Measurements from ENCODE around the gene ZNF491.
A peak's percentile ranks its signal among the peaks of the same experiment; 100 is the strongest.
"Not testable (repeated sequence)": the region's sequence is repeated elsewhere in the genome, so short reads cannot be mapped to it uniquely, and the experiment has no call there.

Gene ZNF491

DNA sequence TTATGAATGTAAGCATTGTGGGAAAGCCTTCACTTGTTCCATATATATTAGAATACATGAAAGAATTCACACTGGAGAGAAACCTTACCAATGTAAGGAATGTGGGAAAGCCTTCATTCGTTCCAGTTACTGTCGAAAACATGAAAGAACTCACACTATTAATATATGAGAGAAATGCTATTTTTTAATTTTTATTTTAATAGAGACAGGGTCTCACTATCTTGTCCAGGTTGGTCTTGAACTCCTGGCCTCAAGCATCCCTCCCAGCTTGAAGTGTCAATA is 8.7 kb downstream of the ZNF491 start:
- no peak for DNase-seq

DNA sequence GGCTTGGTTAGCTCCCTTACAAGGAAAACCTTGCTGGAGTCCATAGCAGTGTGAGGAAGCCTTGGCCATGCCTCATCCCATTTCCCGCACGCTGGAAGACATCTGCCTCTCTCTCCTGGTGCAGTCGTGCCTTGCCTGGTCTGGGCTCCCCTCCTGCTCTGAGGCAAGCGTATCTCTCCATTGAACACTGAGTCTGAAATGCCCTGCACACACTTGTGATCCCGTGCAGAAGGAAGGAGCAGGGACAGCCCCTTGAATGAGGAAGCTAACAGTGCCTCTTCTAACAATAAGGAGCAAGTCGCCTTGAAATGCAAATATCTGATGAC is 15.3 kb downstream of the ZNF491 start:
- no peak for DNase-seq

DNA sequence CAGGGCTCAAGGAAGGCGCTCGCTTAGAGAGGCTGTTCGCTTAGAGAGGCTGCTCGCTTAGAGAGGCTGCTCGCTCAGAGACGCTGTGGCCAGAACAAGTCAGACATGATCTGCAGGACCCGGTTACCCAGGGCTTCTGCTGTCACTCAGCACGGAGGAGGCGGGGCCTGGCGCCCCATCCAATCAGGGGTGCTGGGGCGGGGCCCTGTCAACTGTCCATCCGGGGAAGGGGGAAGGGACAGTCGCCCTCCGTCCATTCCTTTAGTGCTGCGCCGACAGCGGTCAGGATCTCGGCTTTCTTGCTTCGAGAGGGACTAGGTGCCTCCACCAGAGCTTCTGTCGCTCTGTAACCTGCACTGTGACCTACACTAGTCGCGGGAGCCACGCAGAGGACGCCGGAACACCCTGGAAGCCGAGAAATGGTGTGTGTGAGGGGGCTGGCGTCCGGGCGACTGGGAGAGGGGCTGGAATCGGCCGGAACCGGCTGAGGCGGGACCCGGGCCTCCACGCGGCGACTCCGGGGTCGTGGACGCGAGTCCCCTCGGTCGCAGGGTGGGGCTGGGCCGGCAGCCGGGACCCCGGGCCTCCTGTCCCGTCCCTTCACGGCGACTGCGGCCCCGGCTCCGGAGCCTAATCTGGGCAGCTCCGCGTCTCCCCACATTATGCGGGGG is 15.8 kb downstream of the ZNF491 start, which contains the start of gene ZNF440:
ZNF440 (plus strand) TSS at position 245 of the 671 bp plus-strand sequence; CDS start at position 420, 175 bp downstream.
- peak; percentile 84 to 87 for DNase-seq

DNA sequence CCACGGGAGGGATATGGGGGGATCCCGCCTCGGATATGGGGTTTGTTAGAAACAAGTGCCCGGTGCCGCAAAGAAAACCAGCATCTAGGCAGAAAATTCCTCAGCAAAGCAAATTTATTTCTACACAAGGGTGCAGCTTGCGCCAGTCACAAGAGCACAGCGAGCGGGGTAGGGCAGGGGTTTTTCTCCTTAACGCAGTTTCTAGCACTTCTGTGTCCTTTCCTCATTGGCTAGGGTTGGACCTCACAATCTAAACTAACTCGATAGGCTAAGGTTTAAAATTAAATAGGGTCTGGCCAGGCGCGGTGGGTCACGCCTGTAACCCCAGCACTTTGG is 16.3 kb downstream of the ZNF491 start:
- no peak for DNase-seq

DNA sequence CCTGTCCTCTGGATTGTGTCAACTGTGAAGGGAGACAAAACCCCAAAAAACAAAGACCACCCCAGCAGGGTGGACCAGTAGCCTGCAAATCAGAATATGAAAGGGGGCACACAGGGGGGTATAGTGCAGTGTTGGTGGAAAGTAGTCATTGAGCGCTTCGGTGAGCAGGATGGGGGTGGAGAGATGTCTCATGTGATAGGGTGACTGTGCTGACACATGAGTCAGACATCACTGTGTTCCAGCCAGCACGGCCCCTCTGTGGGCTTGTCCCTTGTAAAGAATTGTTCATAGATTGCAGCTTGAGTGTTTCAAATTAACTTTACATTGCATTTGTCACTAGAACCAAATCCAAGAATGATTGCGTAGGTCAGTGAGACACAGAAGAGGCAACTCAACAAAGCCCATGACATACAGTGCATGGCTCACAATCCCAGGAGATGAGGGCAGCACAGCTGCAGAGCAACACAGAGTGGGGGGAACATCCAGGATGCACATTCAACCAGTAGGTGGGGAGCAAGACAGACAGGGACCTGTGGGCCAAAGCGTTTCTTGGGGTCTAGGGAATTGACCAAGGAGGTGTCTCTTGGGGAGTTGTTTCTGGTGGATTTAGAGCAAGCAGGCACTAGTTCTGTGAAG is 23.3 kb downstream of the ZNF491 start:
- no peak for DNase-seq

DNA sequence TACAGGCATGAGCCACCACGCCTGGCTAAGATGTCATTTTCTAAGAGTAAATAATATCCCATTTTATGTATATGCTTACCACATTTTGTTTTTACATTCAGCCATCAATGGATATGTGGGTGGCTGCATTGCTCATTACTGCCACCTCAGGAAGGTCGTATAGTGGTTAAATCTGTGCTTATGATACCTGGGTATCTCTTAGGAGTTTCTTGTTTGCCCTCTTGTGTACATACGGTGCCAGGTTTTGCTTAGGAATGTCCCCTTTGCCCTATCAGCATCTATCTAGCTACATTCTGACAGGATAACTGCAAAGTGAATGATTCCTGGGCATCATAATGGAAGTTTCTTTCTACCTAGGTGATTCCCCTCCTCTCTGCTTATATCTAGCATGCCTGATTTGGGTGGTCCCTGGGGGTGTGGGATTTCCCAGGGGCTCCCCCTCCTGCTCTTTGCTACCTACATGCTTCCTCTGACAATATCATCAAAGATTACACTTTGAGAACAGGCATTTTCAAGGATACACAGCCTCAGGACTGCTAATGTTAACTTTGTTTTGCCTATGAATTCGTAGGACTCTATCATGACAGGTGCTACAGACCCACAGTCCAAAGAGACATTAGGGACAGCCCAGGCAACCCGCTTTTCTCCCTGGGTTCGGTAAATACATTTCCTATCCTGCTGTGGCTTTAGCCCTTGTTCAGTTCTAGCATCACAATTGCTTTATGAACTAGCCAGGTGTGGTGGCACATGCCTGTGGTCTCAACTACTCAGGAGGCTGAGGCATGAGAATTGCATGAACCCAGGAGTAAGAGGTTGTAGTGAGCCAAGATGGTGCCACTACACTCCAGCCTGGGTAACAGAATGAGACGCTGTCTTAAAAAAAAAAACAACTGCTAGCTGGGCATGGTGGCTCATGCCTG is 30.9 kb downstream of the ZNF491 start:
- not testable (repeated sequence) for DNase-seq

DNA sequence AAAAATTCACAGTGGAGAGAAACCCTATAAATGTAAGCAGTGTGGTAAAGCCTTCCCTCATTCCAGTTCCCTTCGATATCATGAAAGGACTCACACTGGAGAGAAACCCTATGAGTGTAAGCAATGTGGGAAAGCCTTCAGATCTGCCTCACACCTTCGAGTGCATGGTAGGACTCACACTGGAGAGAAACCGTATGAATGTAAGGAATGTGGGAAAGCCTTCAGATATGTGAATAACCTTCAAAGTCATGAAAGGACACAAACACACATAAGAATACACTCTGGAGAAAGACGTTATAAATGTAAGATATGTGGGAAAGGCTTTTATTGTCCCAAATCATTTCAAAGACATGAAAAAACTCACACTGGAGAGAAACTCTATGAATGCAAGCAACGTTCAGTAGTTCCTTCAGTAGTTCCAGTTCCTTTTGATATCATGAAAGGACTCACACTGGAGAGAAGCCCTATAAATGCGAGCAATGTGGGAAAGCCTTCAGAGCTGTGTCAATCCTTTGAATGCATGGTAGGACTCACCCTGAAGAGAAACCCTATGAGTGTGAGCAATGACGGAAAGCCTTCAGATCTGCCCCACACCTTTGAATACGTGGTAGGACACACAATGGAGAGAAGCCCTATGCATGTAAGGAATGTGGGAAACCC is 34.1 kb downstream of the ZNF491 start:
- DNase-seq: no peak

DNA sequence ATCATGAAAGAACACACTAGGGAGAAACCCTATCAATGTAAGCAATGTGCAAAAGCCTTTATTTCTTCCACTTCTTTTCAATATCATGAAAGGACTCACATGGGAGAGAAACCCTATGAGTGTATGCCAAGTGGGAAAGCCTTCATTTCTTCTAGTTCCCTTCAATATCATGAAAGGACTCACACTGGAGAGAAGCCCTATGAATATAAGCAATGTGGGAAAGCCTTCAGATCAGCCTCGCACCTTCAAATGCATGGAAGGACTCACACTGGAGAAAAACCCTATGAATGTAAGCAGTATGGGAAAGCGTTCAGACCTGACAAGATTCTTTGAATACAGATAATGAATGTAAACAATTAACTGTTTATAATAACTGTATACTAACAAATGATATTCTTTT is 35.2 kb downstream of the ZNF491 start:
- no peak for DNase-seq

DNA sequence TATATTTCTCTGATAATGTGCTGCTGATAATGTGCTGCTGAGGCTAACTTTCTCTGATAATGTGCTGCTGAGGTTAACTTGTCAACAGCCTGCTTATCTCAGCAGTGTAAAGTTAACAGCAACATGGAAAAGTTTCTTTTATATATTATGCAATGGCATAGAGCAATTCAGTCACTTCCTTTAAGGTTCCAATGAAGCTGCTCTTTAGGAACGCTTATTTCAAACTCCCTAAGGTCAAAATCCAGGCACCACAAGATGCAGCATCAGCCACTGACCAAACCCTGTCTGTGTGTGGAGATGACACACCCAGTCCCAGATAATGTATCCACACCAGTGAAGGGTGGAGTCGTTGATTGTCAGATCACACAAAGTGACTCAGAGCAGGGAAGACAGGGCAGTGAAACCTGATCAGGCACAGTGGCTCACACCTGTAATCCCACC is 37.3 kb downstream of the ZNF491 start:
- not testable (repeated sequence) for DNase-seq

DNA sequence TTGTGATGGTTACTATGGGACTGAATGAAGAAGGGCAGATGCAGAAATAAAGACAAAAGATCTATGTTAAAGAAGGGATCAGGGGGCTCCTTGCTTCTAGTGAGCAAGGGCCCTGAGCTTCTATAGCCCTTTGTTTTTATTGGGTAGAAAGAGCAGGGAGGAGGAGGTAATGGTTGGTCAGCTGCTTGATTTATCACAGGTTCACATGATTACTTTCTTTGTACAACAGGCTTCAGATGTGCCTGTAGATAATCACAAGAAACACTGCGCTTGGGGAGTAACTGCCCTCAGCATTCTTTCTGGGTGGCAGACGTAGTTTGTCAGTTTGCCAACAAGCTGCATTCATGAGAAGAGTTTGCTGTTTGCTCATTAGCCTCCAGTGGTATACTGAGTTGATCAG is 45.4 kb downstream of the ZNF491 start:
- no peak for DNase-seq

DNA sequence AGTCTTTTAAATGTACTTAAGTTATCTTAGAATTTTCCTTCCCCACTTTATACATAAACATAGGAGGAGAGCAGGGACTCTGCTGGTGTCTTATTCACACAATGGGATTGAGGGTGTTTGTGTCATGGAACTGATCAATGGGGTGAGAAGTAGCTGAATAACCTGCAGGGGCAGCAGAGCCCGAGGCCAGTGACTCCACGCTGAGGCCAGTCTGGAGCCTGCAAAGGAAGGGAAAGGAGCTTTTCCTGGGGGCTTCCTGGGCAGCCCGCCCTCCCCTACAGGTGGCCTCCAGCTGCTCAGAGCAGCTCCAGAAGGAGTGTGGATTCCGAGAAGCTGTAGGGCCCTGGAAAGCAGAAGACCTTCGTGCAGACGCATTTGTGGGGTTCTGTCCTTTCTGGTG is 49.3 kb downstream of the ZNF491 start:
- DNase-seq: not testable (repeated sequence)

DNA sequence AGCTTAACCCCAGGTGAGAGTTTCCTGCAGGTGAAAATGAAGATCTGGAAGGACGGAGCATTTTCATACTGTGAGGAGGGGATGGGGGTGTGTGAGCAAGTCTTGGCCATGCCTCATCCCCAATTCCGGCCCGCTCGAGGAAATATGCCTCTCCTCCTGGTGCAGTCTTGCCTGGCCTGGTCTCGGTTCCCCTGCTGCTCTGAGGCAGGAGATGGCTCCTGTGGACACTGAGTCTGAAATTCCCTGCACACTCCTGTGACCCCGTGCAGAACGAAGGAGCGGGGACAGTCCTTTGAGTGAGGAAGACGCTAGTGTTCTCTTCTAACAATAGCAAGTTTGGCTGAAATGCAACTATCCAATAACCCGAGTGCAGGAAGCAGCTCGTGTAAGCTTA is 49.9 kb downstream of the ZNF491 start:
- no peak for DNase-seq

DNA sequence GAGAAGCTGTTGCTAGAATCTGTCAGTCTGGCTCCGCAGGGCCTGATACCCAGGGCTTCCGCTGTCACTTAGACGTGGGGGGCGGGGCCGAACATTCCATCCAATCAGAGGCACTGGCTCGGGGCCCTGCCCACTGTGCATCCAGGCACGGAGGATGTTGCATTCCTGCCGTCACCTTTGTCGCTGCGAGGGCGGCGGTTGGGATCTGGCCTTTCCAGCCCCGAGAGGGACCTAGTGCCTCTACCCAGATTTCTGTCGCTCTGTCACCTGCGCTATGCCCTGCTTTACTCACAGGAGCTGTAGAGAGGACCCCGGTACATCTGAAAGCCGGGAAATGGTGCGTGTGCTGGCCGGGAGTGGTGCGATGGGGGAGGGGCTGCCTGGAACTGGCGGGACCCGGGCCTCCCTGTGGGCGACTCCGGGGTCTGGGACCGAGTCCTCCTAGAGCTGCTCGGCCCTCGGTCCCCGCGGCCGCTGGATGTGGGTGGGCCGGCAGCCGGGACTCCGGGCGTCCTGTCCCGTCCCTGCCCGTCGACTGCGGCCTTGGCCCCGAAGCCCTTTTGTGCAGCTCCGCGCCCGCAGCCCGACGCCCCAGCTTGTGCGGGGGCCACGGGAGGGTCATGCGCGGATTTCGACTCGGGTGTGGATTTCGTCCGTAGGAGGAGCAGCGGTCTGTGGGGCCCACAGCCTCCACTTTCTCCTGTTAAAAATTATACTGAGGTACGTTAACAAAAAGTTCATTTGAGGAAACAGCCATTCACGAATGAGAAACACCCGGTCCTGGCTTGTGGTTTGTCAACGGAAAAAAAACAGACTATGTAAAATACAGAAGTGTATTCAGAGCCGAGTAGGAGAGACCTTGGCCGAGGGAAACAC is 50.5 kb downstream of the ZNF491 start, which contains the start of gene ZNF439:
ZNF439 (plus strand) TSS at position 133 of the 876 bp plus-strand sequence; CDS start at position 275, 142 bp downstream.
- DNase-seq: peak; percentile 89 to 90

DNA sequence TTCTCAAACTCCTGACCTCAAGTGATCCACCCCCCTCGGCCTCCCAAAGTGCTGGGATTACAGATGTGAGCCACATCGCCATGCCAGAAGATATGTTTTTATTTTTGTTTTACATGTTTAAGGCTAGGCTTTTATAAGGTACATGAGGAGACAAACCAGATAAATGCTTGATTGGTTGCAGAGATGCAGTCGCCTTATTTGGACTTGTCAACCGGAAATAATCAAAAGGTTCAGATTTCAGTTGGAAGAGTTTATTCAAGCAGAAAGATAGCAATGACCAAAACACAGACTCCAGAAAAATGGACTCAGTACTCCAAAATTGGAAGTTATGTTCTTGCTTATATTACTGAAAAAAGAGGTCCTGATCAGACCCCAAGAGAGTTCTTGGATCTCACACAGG is 52.0 kb downstream of the ZNF491 start:
- DNase-seq: not testable (repeated sequence)

DNA sequence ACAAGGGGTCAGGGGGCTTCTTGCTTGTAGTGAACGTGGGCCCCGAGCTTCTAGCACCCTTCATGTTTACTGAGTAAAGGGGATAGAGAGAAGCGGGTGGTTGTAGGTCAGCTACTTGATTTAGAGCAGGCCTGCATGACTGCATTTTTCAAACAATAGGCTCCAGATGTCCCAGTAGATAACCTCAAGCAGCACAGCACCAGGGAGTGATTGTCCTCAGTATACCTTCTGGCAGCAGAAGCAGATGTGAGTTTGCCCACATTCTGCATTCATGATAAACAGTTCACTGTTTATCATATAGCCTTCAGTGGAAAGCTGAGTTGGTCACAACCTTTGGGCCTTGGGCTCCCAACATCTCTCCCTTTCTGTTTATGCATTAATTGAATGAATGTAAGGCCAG is 55.0 kb downstream of the ZNF491 start:
- no peak for DNase-seq

DNA sequence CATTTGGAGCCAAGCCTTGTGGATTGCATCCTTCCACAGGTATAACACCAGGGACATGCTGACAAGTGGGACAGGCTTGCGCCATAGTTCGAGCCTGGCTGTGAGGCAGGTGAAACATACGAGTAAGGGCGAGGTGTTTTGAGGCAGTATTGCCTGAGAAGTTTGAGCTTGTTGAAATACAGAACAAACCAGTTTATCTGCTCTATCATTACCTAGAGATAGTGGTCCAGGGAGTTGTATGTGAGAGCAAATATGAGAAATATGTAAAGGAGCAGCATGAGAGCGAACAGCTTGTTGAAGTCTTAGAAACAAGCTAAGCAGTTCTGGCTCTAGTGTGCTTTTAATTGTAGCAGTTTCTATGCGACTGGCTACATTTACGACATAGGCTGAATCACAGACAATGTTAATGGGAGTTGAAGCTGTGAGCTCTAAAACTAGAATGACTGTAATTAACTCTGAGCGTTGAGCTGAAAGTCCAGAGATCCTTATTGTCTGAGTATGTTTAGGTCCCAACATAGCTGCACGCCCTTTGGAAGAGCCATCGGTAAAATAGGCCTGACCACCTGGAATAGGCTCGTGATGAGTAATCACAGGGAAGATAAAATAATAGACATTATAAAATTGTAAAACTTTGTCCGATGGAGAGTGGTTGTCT is 58.4 kb downstream of the ZNF491 start:
- no peak for DNase-seq

Data from CD4-positive, alpha-beta T cell treated with Interferon alpha-2 for 1 hour (primary cell).